A549 (cell line): ENCODE data around the gene SYT6. TPM values are rescaled to one million over a fixed set of nuclear protein-coding genes. Genes with fewer than 3 reads are reported as not detected.

Experiments used
- polyA plus RNA-seq, 4 experiments: library from polyadenylated mRNA; depleted of rRNA in 3 of 4; stranded (reverse); fragments of >200 nt; fragmentation: RNase III in 1 of 4; extraction: RNeasy Plus Mini Kit Qiagen cat#74134 plus additional on column Dnase treatment in 1 of 4; gene quantifications; 2 replicates in 3 of 4; 3 replicates in 1 of 4; pipeline ENCODE4 v1.2.3, GENCODE V29; 2011 to 2017

SYT6 gene
- polyA plus RNA-seq, 2 of the 4 experiments (the other 2 are of a cell fraction) = 0.57 to 1.1 TPM

Other genes with a start within 250 kb of the SYT6 start
- 11.9 and 12.0 TPM in 2 replicates for gene AP4B1, start 249.1 kb downstream of the SYT6 start, polyA plus RNA-seq (2011; rRNA removed)
- 9.2 to 9.4 TPM (median 9.2 TPM) in 3 replicates for gene AP4B1, start 249.1 kb downstream of the SYT6 start, polyA plus RNA-seq (2017; fragmentation: RNase III; extraction: RNeasy Plus Mini Kit Qiagen cat#74134 plus additional on column Dnase treatment)
- 4.8 and 6.3 TPM in 2 replicates for gene DCLRE1B, start 248.5 kb downstream of the SYT6 start, polyA plus RNA-seq (2011; rRNA removed)
- 5.5 to 6.4 TPM (median 5.7 TPM) in 3 replicates for gene DCLRE1B, start 248.5 kb downstream of the SYT6 start, polyA plus RNA-seq (2017; fragmentation: RNase III; extraction: RNeasy Plus Mini Kit Qiagen cat#74134 plus additional on column Dnase treatment)
- 27.4 and 35.9 TPM in 2 replicates for gene HIPK1, start 224.5 kb downstream of the SYT6 start, polyA plus RNA-seq (2011; rRNA removed)
- 11.1 to 11.5 TPM (median 11.3 TPM) in 3 replicates for gene HIPK1, start 224.5 kb downstream of the SYT6 start, polyA plus RNA-seq (2017; fragmentation: RNase III; extraction: RNeasy Plus Mini Kit Qiagen cat#74134 plus additional on column Dnase treatment)
- 1.2 TPM in 2 replicates for gene OLFML3, start 174.4 kb downstream of the SYT6 start, polyA plus RNA-seq (2011; rRNA removed)
- gene OLFML3, start 174.4 kb downstream of the SYT6 start, polyA plus RNA-seq (2017; fragmentation: RNase III; extraction: RNeasy Plus Mini Kit Qiagen cat#74134 plus additional on column Dnase treatment) = 6.6 to 9.3 TPM (median 8.0 TPM) in 3 replicates